CD4-positive, alpha-beta T cell treated with Interleukin-6 at 100 ng/mL for 8 hours (primary cell): Measurements from ENCODE around the gene VSIG10.

Experiments
- DNase-seq: peaks from one replicate; pipeline ENCODE4 v3.0.0-alpha.2; 2020; ENCODE audit warnings: mixed read lengths, low spot score

Gene VSIG10

DNA sequence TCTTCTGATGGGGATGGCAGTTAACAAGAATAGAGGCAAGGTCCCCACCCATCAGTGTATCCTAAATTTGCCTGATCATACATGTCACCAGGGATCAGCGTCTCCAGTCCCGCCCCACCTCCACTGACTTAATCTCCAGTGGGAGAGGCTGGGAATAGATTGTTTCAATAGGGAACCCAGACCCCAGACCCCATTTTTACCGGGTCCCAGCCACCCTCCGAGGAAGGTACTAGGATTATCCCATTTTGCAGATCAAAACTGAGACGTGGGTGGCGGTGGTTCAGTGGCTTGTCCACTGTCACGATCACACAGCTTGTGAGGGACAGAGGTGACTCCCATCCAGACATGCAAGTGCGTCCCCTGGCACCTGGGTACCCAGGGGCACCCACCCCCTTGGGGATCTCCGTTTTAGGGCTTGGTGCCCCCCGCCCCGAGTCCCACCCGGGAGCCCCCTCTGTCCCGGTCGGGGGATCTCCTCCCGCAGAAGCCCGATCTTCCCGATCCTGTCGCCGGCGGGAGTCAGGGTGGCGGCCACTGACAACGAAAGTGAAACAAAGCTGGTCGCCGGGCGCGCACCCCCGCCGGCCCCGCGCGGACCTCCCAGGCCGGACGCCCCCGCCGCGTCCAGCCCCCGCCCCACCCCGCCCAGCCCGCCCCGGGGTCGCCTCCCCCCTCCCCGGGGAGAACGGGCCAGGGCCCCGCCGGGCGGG, 43.4 kb downstream of the VSIG10 start:
- DNase-seq = no peak

DNA sequence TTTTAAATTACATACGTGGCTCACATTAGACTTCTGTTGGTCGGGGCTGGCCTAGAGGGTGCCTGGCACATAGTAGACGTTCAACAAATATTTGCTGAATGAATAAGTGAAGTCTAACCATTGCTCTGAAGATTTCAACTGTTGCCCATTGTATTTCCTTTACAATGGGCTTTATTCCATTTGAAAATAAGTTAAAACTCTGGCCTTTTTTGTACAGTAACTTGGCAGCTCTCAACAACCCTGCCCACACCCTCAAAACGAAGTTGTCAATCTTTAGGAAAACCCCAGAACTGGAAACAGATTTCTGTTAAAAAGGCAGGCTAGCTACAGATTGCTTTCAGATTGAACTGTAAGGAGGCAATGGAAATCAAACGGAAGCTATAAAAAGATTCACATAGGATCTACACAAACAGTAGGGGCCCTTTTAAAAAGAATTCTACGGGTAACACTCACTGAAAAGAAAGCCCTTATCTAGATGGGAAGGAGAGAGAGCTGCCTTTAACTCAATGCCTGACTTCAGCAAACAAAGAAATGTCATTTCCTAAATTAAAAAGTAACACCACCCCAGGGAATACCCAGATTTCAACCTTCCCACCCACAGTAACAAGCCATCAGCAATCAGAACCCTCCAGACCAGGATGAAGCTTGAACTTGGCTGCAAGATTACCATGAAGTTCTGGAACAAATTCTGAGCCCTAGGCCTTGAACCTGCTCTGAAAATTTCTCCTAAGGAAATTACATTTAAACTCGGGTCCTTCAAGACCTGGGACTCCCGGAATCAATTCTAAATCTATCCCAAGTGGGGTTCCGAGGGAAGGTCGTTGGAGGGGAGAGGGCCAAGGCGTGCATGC, 44.2 kb downstream of the VSIG10 start:
- DNase-seq = no peak

DNA sequence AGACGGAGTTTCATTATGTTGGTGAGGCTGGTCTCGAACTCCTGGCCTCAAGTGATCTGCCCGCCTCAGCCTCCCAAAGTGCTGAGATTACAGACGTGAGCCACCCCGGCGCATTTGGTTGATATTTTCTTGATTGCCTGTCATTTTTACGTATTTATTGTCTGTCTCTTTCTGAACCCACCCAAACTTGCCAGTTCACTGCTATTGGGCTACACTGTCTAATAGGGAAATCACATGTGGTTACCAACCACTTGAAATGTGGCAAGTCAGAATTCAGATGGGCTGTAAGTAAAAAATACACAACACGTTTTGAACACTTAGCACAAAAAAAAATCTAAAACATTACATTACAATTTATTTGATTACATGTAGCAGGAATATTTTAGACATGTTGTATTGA, 44.9 kb downstream of the VSIG10 start:
- no peak for DNase-seq

DNA sequence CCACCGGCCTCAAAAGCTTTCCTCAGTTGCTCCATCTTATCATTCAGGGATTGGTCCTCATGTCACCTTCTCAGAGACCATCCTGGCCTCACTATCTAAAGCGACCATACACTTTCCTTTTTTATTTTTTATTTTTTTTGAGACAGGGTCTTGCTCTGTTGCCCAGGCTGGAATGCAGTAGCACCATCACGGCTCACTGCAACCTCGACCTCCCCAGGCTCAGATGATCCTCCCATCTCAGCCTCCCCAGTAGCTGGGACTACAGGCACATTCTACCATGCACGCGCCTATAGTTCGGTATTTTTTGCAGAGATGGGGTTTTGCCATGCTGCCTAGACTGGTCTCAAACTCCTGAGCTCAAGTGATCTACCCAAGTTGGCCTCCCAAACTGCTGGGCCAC, 45.6 kb downstream of the VSIG10 start:
- no peak for DNase-seq

DNA sequence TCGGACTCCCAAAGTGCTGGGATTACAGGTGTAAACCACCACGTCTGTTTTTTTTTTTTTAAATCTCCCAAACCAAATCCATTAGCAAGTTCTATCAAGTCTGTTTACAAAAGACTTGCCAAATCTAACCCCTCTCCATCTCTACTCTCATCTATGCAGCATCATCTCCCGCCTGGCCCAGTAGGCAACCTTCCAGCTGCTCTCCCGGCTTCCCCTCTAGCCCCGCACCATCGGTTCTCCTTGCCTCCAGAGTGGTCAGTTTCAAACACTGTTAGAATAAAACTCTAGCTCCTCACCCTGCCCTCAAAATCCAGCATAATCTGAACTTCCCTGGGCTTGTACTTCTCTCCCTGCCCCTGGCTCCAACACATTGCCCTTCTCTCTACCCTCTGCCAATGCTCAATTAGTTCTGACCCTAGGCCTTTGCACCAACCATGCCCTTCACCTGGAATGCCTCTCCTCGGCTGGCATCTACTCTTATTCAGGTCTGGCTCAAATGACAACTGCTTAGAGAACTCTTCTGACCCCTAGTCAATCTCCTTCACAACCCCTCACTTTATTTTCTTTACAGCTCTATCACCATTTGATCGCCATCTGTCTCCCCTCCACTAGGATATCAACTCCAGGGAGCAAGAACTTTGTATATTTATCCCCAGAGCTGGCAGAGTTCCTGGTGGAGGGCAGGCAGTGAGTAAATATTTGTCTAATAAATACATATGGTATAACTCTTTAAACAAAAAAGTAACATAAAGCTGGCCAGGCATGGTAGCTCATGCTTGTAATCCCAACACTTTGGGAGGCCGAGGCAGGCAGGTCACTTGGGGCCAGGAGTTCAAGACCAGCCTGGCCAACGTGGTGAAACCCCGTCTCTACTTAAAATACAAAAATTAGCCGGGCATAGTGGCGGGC, 47.7 kb downstream of the VSIG10 start:
- no peak for DNase-seq

DNA sequence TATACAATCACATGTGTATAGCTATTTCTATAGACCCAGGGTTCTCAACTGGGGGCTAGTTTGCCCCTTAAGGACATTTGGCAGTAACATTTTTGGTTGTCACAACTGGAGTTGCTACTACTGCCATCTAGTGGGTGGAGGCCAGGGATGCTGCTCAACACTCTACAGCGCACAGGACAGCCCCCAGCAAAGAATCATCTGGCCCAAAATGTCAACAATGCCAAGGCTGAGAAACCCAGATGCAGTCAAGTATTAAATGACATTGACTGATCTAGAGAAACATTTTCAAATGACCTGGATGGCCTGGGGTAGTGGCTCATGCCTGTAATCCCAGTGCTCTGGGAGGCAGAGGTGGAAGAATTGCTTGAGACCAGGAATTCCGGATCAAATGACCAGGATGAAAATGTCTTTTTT, 48.7 kb downstream of the VSIG10 start:
- DNase-seq = peak; percentile 59

DNA sequence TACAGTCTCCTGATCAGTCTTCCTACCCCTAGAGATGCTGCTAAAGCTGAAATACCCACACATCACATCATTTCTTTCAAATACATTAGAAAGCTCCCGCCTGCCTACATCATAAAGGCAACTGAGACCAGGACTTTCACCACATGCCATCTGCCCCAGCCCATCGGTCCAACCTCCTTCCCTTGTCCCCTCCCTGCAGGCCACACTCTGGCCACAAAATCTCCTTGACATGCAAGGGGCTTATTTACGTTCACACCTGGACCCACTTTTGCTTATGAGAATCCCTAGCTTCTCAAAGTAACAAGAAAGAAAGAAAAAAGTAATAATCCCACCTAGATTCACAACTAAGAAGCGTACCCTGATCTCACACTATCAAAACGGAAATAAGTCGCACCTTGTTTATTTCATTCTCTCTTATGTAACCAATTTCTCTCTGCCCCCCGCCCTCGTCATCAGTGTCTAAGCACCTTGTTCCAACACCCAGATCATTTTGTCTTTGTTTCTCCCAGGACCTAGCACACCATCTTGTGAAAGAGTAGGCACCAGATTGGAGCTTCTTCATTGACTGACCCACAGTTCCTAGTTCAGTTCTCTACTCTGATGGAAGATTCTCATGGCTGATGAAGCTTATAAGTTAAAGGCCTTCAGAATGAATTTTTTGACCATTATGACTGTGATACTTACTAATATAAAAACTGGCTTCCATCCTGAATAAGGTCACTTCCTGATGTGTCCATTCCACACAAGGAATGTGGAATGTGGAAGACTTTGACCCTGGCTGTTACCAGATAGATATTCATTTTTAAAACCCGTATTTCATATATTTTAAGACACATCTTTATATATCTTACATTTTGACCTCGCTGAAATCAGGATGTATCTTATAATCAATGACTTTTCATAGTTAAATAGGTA, 50.5 kb downstream of the VSIG10 start:
- no peak for DNase-seq

DNA sequence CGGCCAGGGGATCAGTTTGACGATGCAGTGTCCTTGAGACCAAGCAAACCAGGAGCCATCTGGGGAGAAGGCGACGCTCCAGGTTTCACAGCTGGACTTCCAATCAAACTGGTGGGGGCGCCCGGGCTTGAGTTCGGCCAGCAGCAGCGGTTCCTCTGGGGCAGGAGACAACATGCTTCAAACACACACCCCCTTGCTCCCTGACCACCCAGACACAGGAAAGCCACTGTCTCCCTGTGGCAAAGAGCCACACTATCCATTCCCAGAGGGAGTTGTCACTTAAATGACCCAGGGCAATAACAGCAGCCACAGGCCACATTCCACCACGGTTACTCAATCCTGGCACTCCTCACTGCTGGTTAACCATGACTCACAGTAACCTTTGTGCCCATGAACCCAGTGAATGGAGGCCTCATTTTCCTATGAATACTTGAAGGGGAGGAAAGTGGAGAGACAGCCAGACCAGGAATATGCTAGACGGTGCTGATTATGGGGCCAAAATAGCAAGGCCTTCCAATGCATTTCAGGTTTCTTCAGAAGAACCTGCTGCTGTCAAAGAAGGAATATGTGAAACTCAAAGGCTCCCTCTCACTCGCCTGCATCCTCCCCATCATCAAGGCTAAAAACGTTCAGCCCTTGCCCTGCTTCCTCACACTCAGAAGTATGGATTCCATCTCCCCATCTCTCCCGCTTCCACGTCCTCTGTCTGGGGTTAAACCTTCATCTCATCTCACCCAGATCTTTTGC, 51.3 kb downstream of the VSIG10 start:
- no peak for DNase-seq

DNA sequence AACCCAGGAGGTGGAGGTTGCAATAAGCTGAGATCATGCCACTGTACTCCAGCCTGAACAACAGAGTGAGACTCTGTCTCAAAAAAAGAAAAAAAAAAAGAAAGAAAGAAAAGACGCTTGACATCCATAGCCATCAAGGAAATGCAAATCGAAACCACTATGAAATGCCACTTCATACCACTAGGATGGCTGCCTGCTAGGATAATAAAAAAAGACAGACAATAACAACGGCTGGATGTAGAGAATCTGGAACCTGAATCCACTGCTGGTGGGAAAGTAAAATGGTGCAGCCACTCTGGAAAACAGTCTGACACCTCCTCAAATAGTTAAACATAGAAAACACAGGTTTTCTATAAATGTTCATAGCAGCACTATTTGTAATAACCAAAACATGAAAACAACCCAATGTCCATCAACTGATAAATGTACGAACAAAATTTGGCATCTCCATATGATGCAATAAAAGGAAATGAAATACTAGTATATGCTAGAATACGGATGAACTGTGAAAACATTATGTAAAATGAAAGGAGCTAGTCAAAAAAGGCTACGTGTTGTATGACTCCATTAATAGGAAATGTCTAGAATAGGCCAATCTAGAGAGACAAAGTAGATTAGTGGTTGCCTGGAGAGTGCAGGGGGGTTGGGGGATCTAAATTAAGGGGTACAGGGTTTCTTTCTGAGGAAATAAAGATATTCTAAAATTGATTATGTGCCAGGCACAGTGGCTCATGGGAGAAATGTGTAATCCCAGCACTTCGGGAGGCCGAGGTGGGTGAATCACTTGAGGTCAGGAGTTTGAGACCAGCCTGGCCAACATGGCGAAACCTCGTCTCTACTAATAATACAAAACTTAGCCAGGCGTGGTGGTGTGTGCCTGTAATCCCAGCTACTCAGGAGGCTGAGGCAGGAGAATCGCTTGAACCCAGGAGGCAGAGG, 52.6 kb downstream of the VSIG10 start:
- no peak for DNase-seq

DNA sequence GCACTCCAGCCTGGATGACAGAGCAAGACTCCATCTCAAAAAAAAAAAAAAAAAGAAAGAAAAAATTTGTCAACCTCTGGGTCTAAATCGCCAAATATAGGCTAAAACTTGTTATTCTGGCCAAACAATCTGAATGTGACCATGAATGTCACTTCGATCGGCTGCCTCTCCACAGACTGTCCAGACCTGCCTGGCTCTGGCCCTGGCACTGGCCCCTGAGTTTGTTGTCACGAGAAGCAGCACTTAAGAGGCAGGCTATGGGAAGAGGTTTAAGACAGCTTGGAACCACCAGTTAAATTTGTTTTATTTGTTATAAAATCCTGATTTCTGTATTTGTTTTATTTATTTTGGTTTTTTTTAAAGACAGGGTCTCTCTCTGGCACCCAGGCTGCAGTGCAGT, 57.4 kb downstream of the VSIG10 start:
- DNase-seq = no peak

DNA sequence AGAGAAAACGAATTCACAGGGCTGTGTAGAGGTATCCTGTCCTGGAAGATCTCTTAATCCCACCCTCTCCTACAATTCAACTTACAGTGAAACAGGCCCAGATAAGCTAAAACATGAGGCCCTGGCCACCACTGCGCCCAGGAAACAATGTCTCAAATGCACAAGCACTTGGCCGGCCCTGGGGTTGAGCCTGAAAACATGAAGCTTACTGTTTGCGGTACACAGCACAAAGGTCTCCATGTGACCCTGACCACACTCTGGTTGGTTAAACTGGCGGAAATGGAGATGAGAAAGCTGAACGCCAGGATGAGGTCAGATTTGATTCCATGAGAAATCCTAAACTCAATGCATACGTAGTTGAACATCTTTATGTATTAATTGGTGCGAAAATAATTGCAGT, 59.2 kb downstream of the VSIG10 start:
- DNase-seq = no peak

DNA sequence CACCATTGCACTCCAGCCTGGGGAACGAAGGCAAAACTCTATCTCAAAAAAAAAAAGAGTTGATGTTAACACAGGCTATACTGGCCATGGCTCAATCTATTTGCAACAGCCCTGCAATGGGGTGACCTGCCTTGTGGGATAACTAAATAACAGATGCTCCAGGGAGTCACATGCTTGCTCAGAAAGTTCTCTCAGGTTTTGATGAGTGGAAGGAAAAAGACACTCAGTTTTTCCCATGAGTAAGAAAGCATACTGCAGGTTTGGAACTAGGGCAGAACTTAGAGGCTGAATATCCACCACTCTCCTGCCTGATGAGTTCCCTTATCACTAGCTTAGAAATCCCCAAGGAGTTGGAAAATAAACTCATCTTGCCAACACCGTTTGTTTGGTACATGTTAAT, 59.7 kb downstream of the VSIG10 start:
- no peak for DNase-seq

DNA sequence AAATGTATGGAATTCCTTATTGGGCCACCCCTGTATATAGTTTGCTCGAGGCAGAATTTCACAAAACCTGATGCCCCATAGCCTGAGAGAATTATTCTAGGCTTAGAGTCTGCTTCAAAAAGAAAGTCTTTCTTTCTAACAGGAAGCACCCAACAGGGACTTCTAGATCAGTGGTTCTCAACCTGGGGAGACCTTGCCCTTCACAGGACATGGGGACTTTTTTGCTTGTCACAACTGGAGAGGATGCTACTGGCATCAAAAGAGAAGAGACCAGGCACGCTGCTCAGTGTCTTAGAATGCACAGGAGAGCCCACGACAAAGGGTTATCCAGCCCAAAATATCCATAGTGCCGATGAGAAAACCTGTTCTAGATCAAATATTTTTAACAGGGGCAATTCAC, 61.7 kb downstream of the VSIG10 start:
- DNase-seq = no peak

DNA sequence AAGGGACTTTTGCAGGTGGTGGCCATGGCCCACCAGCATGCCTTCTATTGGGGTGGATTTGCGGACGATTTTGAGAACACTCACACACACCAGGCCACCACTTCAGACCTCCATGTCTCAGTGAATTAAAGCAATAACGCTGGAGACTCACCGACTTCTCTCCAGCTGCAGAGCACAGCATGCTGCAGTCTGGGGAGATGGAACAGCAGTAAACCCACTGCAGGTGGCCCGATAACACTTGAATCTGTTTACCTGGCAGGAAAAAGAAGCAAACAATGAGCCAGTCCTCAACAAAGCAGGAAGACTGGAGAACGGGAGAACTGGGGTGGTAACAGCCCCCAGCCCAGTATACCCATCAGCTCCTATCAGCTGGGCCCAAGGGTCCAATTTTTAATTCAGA, 65.7 kb downstream of the VSIG10 start:
- no peak for DNase-seq

DNA sequence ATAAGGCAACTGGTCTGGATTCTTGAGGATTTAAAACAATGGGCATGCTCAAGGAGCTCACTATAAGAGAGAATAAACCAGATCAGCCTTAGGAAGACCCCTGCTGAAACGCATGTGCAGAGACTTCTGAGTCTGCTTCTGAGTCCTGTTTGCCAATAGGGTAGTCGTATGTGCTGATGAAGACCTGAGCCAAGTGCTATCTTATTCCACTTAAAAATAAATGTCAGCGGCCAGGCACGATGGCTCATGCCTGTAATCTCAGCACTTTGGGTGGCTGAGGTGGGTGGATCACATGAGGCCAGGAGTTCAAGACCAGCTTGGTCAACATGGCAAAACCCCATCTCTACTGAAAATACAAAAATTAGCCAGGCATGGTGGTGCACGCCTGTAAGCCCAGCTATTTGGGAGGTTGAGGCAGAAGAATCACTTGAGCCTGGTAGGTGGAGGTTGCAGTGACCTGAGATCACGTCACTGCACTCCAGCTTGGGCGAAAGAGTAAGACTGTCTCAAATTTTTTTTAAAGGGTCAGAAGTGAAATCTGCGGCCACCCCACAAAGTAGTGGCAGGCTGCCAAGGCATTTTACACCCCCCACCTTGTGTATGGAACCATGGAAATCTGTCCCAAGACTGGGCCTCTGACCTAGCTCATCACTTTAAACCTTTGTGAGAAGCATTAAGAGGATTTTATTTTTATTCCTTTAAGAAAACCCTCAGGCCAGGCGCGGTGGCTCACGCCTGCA, 67.0 kb downstream of the VSIG10 start:
- no peak for DNase-seq

DNA sequence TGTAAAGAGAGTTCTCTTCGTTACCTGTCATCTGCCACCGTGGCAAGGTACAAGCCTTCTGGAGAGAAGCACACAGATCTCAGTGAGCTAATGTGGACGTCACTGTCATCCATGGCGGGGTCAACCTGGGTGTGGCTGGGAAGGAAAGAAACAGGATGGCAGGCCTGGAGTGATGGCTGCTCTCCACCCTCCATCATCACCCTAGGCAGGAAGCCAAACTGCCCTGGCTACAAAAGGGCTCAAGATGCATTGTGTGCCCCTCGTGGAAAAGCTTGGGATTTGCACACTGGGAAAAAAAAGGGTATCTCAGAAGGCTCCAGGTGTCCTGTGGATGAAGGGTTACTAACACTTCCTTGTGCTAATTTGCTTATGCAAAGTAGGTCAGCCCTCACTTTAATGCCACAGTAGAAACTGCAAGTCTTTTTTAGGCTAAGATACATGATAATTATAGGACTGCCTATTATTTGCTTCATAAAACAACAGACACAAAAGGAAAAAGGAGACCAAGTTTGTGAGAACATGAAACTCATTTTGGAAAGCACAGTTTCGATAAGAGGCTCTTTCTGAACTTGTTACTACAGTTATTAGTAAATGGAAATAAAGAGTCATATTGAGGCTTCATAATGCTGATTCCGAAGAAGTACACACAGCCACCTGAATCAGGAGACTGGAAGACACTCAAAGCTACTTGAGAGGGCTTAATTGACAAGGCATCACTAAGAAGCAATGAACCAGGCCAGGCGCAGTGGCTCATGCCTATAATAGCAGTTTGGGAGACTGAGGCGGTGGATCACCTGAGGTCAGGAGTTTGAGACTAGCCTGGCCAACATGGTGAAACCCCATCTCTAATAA, 68.4 kb downstream of the VSIG10 start:
- DNase-seq = no peak

DNA sequence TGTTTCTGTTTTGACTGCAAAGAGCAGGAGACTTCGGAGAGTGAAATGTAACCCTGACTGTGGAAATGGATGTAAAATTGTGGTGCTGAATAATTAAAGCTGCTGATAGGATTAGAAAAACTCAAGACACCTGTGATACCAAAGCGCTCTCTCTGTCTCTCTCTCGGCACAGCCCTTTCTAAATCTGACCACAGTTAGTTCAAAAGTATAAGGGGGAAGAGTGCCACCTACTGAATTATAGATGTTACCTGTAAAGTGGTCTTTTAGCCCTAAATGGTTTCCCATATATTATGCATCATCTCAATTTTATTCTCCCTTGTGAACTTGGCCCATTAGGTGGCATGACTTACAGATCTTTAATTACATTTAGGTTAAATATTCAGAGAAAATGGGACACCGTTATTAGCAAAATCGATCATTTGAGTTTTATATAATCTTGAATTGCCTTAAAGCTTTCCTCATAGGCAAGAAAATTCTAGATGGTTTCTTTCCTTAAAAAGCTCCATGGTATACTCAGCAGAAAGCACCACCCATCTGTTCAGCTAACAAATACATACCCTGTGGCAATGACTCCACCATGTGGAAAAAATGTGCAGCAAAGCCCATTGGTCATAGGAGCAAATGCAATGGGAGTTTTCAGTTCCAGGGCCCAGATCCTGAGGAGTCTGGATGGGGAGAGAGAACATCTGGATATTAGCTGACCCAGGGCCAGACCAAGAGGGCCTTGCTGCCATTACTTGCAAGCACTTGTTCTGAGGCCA, 69.2 kb downstream of the VSIG10 start:
- no peak for DNase-seq
